Measurements from ENCODE around the gene ZC3H7B. TPM values are rescaled to one million over a fixed set of nuclear protein-coding genes. Genes with fewer than 3 reads are reported as not detected.

ZC3H7B gene
- total RNA-seq, 1 donor from 2014 or later, result 47.6 TPM

DNA sequence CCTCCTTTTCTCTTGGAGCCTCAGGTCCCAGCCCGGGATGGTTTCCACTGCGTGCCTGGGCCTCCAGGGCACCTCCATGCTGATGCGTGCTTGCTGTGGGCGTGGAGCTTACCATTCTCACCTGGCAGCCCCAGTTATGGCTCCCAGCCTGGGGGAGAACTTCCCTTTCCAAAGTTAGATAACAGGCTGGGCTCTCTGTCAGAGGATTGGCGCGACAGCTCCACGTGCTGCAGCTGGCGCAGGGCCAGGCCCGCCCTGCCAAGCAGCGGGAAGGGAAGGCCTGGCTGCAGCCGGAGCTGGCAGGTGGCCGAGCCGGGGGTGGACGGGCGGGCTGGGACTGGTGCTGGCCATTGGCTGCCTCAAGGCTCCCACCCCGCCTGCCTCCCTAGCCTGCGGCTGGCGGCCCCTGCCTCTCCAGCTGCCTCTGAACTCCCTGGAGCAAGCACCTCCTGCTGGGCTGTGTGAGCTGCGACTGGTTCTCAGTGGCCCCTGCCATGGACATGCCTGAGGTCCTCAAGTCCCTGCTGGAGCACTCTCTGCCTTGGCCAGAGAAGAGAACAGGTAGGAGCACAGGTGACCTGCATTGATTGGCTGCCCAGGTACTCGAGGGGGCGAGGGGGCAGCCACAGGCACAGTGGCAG, 65.8 kb downstream of the ZC3H7B start:
- DNase-seq, result peak; percentile 99
- intact Hi-C loops (cut with micrococcal nuclease), result no loop called here
- ATAC-seq, result peak; percentile 95

DNA sequence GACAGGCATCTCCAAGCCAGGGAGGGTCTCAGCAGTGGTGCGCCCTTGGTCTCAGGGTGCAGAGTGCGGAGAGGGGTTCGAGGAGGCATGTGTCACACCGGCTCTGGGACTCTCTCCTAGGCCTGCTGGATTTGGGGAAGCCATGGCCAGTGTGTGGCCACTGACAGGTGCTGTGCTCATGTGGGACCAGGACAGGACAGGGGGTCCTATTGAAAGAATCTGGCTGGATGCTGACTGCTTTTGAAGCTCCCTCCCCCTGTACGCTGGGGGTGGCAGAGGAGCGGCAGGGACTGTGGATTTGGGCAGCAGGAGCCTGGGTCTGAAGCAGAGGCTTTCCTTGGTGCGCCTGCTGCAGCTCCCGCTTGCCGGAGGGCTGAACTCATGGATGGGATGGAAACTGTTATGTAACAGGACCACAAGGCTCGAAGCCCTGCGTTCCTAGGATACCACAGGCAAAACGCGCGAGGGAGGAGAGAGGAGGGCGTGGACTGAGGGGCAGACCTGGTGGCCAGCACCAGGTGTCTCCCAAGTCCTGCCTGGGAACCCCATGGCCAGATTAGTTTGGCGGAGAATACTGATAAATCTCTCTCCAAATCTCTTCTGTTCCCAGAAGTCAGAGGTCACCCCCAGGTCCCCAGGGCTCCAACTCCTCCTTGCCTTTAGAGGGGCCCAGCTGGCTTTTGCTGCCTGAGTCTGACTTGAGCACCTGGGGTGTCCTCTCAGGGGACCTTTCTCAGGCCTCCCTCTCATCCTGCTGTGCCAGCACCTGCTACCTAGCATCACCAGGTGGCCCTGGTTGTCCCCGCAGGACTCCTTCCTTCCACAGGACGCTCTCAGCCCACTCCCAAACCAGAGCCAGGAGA, 66.6 kb downstream of the ZC3H7B start:
- DNase-seq, result peak; percentile 69
- intact Hi-C loops (cut with micrococcal nuclease), result no loop called here
- ATAC-seq, result peak; percentile 65

DNA sequence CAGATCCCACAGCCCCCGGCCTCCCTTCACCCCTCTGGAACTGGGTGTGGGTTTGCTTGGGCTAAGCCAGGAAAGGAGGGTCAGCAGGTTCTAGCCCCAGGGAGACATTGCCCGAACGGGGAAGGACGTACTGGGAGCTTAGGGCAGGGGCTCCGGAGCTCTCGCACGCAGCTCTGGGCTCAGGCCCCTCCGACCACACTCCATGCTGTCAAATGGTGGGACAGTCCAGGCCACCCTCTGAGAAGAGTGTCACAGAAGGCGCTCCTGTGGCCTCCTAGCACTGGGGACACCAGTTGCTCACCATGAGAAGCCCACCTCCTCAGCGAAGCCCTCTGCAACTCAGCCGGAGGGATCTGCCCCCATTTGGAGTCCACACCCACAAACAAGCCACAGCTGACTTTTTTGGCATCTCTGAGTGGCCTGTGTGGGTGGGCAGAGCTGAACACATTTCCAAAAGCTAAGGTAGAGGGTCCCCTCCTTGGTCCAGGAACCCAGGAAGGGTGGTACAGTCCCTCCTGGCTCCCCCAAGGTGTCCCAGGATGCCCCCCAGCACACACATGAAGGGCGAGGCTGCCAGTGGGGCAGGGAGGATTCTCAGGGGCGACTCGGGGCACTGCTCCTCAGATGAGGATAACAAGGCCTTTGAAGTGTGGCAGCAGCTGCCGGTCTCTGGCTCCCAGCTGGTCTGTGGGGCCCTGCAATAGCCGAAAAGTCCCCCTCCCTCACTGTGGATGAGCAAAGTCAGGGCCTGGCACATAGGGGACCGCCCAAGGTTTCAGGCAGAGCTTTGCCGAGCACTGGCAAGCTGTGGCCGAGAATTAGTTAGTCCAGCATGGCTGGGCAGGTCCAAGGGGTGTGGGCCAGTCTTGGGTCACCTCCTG, 67.5 kb downstream of the ZC3H7B start:
- ATAC-seq (no peak), DNase-seq (no peak)
- intact Hi-C loops (cut with micrococcal nuclease), result no loop called here

DNA sequence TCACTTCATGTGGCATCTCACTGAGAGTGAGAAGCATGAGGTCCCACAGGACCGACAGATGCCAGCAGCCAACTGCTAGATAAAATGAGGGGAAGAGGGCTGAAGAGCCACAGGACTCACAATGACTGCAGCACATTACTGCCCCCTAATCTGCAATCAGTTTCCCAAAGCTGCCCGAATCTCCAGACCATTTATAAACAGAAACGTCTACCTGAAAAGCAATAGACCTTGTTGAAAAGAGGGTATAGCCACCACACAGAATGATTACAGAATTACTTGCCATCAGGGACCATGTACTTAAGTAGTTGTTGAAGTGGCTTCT, 68.1 kb downstream of the ZC3H7B start:
- no peak for DNase-seq
- intact Hi-C loops (cut with micrococcal nuclease), result no loop called here
- ATAC-seq, result no peak

DNA sequence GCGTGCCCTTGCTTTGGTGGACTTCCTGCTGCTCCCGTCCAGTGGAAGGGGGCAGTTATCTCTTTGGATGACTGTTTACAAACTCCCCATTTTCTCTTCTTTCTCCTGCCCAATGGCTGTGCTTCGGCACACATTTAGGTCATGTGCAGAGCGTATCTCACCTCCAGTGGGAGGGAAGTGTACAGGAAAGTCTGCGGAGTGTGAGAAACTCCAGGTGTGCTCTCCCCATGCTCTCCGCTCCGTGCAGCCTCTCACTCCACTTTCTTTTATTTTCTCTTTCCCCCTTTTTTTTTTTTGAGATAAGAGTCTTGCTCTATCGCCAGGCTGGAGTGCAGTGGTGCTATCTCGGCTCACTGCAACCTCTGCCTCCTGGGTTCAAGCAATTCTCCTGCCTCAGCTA, 68.5 kb downstream of the ZC3H7B start:
- no peak for DNase-seq
- no peak for ATAC-seq
- intact Hi-C loops (cut with micrococcal nuclease), result no loop called here

DNA sequence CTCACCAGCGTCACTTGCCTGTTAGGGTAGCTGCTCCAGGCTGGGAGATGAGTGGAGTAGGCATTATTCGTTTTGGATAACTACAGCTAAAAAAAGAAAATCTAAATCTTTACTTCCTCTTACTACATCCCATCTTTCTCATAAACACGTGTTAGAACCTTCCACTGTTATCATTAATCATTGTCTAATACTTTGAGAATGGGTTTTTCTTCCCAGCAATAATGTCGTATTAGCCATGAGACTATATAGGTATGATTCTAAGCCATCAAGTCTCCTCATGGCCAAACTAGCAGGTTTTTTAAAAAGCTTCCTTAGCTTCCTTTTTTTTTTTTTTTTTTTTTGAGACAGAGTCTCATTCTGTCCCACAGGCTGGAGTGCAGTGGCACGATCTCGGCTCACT, 76.5 kb downstream of the ZC3H7B start:
- ATAC-seq, result no peak
- no peak for DNase-seq
- intact Hi-C loops (cut with micrococcal nuclease), result no loop called here

DNA sequence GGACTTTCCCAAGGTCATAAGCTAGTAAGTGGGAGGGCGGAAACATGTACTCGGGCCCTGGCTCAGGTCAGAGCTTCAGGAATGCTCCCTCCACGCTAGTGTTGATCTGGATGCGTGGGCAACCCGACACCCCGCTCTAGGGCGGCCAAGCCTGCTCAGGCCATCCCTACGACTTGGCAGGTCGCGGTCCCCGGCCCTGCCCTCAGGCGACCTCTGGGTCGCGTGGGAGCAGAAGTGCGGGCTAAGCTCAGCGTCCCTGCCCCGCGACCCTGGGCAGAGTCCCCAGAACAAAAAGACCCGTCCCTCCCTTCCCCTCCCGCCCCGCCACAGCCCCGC, 79.6 kb downstream of the ZC3H7B start:
- DNase-seq, result no peak
- intact Hi-C loops (cut with micrococcal nuclease), result no loop called here
- peak; percentile 70 for ATAC-seq

DNA sequence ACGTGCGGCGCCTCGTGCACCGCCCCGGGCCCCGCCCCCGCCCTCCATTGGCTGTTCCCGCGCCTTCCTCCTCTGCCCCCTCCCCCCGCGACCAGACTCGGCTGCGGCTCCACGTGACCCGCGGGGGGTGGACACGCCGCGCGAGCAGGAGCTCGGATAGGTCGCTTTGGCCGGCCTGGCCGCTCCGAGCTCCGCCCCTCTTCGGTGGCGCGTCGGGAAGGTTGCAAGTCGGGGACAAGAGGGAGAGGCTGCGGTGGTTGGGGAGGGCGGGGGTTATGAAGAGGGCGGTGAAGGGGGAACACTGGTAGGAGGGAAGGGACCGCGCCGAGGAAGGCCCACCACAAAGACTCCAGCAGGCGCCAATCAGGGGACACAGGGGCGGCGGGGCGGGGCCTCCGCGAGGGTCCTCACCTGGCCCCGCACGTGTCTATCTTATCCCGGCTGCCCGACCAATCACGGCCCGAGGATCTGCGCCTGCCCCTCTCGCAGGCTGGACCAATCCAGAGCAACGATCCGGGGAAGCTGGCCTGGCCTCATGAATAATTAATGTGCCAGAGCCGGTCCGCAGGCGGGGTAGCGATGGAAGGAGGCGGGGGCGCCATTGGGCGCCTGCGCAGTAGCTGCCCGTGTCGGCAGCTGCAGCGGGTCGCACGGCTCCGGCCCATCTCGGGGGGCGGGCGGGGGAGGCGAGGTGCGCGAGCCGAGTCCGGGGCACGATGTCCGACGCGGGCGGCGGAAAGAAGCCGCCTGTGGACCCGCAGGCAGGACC, 80.2 kb downstream of the ZC3H7B start, which contains the start of gene TEF:
TSS of gene TEF (plus strand) at position 614 of the 769 bp plus-strand sequence. CDS start at position 717, 103 bp downstream.
- intact Hi-C loops (cut with micrococcal nuclease), result no loop called here
- peak; percentile 87 for ATAC-seq
- DNase-seq, result peak; percentile 99

DNA sequence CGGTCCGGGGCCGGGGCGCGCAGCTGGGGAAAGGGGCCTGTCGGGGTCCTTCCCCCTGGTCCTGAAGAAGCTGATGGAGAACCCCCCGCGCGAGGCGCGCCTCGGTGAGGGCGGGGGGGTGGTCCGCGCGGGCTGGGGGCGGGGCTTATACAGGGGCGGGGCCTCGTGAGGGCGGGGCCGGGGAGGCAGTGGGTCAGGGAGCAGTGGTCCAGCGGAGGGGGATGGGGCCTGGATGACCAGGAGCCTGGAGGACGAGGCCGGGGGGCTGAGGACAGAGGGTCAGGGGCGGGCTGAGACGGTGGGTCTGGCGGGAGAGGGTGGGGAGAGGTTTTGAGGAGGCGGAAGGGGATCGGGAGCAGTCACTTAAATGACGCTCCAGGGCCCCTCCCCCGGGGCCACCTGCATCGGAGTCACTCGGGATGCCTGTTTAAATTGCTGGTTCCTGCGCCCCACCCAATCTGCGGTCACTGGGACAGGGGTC, 80.8 kb downstream of the ZC3H7B start:
- intact Hi-C loops (cut with micrococcal nuclease), result no loop called here
- peak; percentile 59 for ATAC-seq

DNA sequence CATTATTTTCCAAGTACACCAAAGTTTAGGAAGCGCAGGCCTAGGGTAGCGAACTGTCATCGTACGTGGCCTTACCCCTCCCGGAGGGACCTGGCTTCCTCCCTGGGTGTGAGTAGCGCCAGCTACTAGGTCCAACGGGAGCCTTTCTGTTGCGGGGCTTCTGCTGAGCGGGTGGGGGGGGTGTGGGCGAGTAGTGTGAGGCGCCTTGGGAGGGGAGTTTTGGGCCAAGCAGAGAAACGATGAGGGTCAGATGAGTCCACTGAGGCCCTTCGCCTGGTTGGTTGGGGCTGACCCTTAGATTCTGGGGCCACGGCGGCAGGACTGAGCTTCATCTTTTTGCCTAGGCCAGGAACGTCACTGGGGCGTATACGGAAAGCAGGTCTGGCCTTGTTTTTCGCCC, 81.3 kb downstream of the ZC3H7B start:
- no peak for ATAC-seq
- DNase-seq, result no peak
- intact Hi-C loops (cut with micrococcal nuclease), result no loop called here

More for the DNA sequence above, 80.8 kb downstream of the ZC3H7B start:
- peak; percentile 82 for DNase-seq

DNA sequence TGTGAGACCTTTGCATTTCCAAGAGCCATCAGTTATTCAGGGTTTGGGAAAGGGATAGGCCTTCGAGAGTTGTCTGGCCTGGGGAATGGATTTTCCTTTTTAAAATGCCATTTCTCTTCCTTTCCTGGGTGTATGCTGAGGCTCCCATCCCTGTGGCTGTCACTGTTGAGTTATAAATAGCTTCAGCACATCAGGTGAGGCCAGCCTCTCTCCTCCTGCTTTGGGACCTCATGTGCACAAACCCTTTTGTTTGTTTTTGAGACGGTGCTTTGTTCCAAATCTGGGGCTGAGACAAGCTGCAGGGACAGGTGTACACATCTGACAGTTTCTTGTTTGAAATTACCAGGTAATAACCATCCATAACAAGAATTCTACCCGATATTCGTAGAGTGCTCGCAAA, 81.8 kb downstream of the ZC3H7B start:
- intact Hi-C loops (cut with micrococcal nuclease), result no loop called here
- ATAC-seq (no peak), DNase-seq (no peak)

DNA sequence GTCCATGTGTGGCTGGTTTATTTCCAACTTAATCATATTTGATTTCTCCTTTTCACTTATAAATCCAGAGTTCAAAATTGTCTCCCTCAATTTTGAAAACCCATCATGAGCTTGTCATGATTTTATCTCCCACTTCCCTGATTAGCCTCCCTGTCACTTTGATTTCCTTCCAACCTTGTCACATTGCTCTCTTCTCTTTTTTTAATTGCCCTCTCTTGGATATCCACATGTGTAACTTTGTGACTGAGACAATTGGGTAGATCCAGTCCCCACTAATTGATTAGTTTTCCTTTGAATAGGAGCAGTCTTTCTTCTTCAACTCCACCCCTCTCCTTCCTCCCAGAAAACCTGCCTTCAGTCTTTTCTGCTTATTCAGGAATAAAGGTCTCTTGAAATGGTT, 82.8 kb downstream of the ZC3H7B start:
- no peak for ATAC-seq
- intact Hi-C loops (cut with micrococcal nuclease), result no loop called here

DNA sequence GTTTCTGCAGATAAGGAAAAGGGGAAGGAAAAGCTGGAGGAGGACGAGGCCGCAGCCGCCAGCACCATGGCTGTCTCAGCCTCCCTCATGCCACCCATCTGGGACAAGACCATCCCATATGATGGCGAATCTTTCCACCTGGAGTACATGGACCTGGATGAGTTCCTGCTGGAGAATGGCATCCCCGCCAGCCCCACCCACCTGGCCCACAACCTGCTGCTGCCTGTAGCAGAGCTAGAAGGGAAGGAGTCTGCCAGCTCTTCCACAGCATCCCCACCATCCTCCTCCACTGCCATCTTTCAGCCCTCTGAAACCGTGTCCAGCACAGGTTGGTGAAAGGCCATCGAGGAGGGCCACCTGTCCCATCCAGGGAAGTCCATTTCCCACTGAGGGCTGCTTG, 86.0 kb downstream of the ZC3H7B start:
- intact Hi-C loops (cut with micrococcal nuclease), result no loop called here
- no peak for DNase-seq
- ATAC-seq, result no peak

More for the DNA sequence above, 82.8 kb downstream of the ZC3H7B start:
- DNase-seq, result no peak

DNA sequence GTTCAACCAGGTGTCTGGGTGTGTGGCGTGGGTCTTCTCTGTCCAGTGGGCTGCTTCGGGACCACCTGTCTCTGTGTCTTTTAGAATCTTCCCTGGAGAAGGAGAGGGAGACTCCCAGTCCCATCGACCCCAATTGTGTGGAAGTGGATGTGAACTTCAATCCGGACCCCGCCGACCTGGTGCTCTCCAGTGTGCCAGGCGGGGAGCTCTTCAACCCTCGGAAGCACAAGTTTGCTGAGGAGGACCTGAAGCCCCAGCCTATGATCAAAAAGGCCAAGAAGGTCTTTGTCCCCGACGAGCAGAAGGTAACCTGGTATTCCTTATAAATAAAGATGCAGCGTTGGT, 92.7 kb downstream of the ZC3H7B start:
- intact Hi-C loops (cut with micrococcal nuclease), result no loop called here
- DNase-seq (no peak), ATAC-seq (peak; percentile 3)

DNA sequence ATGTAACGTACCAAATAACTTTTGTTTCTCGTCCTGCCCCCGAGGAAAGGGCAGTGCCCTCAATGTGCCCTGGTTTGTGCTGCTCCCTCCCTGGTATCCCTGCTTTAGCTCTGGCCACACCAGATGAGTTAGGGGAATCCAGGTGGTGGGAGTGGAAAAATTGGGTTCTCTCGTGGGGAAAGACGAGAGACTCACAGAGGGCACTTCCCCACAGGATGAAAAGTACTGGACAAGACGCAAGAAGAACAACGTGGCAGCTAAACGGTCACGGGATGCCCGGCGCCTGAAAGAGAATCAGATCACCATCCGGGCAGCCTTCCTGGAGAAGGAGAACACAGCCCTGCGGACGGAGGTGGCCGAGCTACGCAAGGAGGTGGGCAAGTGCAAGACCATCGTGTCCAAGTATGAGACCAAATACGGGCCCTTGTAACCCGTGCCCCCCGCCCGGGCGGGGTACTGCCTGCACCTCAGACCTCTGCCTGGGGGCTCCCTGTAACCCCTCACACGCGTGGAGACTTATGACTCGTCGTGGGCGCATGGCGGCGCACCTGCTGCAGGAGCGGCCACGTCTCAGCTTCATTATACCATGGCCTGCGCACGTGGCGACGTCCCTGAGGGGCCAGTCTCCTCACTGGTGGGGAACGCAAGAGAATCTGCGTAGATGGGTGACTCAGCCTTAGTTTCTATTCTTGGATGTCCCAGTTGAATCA, 94.4 kb downstream of the ZC3H7B start:
- DNase-seq, result no peak
- no peak for ATAC-seq
- intact Hi-C loops (cut with micrococcal nuclease), result no loop called here

DNA sequence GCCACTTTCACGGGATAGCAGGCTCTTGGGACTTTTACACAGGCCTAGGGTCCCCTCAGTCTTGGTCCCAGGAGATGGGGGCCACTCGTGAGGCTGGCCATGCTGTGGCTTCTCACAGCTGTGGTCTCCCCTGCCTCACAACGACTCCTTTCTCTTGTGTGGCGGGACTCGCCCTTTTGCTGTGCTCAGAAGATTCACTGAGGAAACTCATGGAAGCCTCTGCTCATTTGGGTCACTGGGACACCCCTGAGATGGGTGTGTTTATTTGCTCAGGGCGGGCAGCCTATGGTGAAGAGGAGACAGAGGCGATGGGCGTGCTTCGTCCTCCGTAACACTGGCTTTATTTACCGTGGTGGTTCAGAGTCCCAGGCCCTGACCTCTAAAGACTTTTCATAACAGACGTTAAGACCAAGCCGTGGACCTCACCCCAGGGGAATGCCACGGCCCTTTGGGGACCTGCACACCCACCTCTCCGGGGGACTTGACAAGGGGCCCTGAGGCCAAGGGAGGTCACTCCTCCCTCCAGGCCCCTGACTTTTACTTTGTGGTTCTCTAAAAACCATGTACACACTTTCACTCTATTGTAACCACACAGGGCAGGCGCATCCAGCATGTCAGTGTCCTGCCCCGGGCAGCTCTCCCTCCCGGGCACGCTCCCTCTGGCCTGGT, 96.0 kb downstream of the ZC3H7B start:
- intact Hi-C loops (cut with micrococcal nuclease), result no loop called here
- DNase-seq, result no peak
- no peak for ATAC-seq

DNA sequence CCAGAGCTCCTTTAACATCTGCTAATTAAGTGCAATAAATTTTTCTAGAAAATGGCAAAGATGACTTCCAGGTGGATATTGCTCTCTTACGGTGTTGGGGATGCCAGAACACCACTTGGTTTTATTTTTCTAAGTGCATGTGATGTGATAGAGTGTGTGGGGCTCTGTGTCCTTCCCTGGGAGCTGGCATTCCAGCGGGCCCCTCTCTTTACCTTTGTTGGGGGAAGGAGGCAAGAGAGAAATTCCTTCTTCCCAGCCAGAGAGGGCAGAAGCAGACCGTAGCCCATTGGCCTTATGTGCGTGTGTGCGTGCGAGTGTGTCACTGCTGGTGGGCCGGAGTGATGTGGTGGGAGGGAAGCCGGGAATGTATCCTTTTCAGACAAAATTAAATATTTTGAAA, 97.6 kb downstream of the ZC3H7B start:
- no peak for ATAC-seq
- no peak for DNase-seq
- intact Hi-C loops (cut with micrococcal nuclease), result no loop called here
